B cell (primary cell): Measurements from ENCODE around the gene SLC25A21. TPM values are rescaled to one million over a fixed set of nuclear protein-coding genes. Genes with fewer than 3 reads are reported as not detected.

Experiments
- ATAC-seq: fragments of 200-7000 bp; cut with Tn5 transposase; one replicate; pipeline ENCODE4 v1.10.0; 2021; ENCODE audit warnings: low read depth, mild to moderate bottlenecking, moderate number of reproducible peaks, moderate library complexity
- CTCF ChIA-PET: fragments of 350-600 bp; sonication (Branson Sonifier 250); formaldehyde crosslinking; loops from one replicate; lab custom pipeline; 2021; ENCODE audit warnings: antibody characterized with exemption, inconsistent platforms; lab: Charles Lee
- POLR2A ChIA-PET: fragments of 350-600 bp; sonication (Branson Sonifier 250); formaldehyde crosslinking; loops from one replicate; lab custom pipeline; 2021; ENCODE audit warnings: antibody characterized with exemption; lab: Charles Lee
- DNase-seq: peaks from one replicate; pipeline ENCODE4 v3.0.0; 2013
- H2AFZ ChIP-seq: 2 replicates; pipeline ENCODE4 v1.6.1; 2012; ENCODE audit warnings: mild to moderate bottlenecking, low read depth, low read length; ENCODE audit not compliant: insufficient read depth, poor library complexity, severe bottlenecking
- H3K27ac ChIP-seq, 2 donors: 1 replicate in 1 of 2; 2 replicates in 1 of 2; pipeline ENCODE4 v1.5.1; 2012 to 2013; ENCODE audit warnings: low read length in 2 of 2, mild to moderate bottlenecking in 2 of 2, moderate library complexity in 1 of 2
- H3K27me3 ChIP-seq, 4 experiments: fragments of 200-600 bp in 1 of 4; sonication (generic) in 1 of 4; replicated peaks in 1 of 4; 1 replicate in 2 of 4; 2 replicates in 2 of 4; pipeline versions ENCODE4 v1.6.1 to v1.7.0; 2013 to 2016; ENCODE audit warnings: low read length in 3 of 4, mild to moderate bottlenecking in 2 of 4, mixed read lengths in 1 of 4, moderate library complexity in 1 of 4; ENCODE audit not compliant: insufficient read depth in 4 of 4, control insufficient read depth in 3 of 4; ENCODE audit errors: control extremely low read depth in 1 of 4
- H3K36me3 ChIP-seq, 2 experiments: replicated peaks in 1 of 2; 1 replicate in 1 of 2; 2 replicates in 1 of 2; pipeline versions ENCODE4 v1.6.1 to v1.7.1; 2013; ENCODE audit warnings: low read length in 1 of 2; ENCODE audit not compliant: insufficient read depth in 2 of 2, control insufficient read depth in 1 of 2; ENCODE audit errors: control extremely low read depth in 1 of 2, extremely low read depth in 1 of 2
- H3K4me1 ChIP-seq, 2 donors: fragments of 200-600 bp in 1 of 2; sonication (generic) in 1 of 2; 1 replicate in 1 of 2; 2 replicates in 1 of 2; pipeline versions ENCODE4 v1.5.1 to v1.6.1; 2013 to 2017; ENCODE audit warnings: low read length in 2 of 2; ENCODE audit not compliant: control insufficient read depth in 2 of 2, insufficient read depth in 2 of 2
- H3K4me2 ChIP-seq: replicated peaks from 2 replicates; pipeline ENCODE3; 2012; ENCODE audit warnings: mild to moderate bottlenecking, low read depth, low read length; ENCODE audit not compliant: poor library complexity, severe bottlenecking
- H3K4me3 ChIP-seq, 5 experiments: fragments of 200-600 bp in 1 of 5; sonication (generic) in 1 of 5; 1 replicate in 3 of 5; 2 replicates in 2 of 5; pipeline versions ENCODE4 v1.5.1 to v1.7.0; 2011 to 2016; ENCODE audit warnings: low read length in 4 of 5, mild to moderate bottlenecking in 4 of 5, low read depth in 2 of 5, control low read depth in 1 of 5, moderate library complexity in 1 of 5; ENCODE audit not compliant: insufficient read depth in 1 of 5; ENCODE audit errors: control extremely low read depth in 1 of 5, extremely low read depth in 1 of 5
- H3K79me2 ChIP-seq: fragments of 200-600 bp; sonication (generic); one replicate; pipeline ENCODE4 v1.6.0; 2016; ENCODE audit warnings: low read length; ENCODE audit not compliant: control insufficient read depth, insufficient read depth
- H3K9ac ChIP-seq: fragments of 200-600 bp; sonication (generic); 2 replicates; pipeline ENCODE4 v1.6.1; 2017; ENCODE audit warnings: mild to moderate bottlenecking, low read length, moderate library complexity
- H3K9me3 ChIP-seq, 3 donors: one replicate each; pipeline versions ENCODE4 v1.6.1 to v1.7.1; 2013; ENCODE audit warnings: low read length in 2 of 3; ENCODE audit not compliant: control insufficient read depth in 2 of 3, insufficient read depth in 1 of 3; ENCODE audit errors: control extremely low read depth in 1 of 3
- H4K20me1 ChIP-seq: 2 replicates; pipeline ENCODE4 v1.6.0; 2012; ENCODE audit warnings: mild to moderate bottlenecking, low read length; ENCODE audit not compliant: insufficient read depth, control insufficient read depth, poor library complexity, severe bottlenecking
- H3K27ac Mint-ChIP-seq: one replicate; pipeline ENCODE4 v1.8.0; 2021; ENCODE audit warnings: mixed read lengths
- H3K27me3 Mint-ChIP-seq: one replicate; pipeline ENCODE4 v1.8.0; 2021; ENCODE audit warnings: mixed read lengths
- H3K4me1 Mint-ChIP-seq: one replicate; pipeline ENCODE4 v1.8.0; 2021; ENCODE audit warnings: mixed read lengths
- H3K4me3 Mint-ChIP-seq: one replicate; pipeline ENCODE4 v1.8.0; 2021; ENCODE audit warnings: mixed read lengths
- H3K9me3 Mint-ChIP-seq: one replicate; pipeline ENCODE4 v1.8.0; 2022; ENCODE audit warnings: mixed read lengths; ENCODE audit not compliant: insufficient read depth
- EZH2 ChIP-seq: IDR thresholded peaks from 2 replicates; pipeline ENCODE4 v1.6.1; 2012; ENCODE audit warnings: borderline replicate concordance, low read depth, mild to moderate bottlenecking, moderate library complexity, low read length; ENCODE audit not compliant: insufficient read depth, poor library complexity, severe bottlenecking
- WGBS: methylation state at CpG from one replicate; pipeline ENCODE4 v1.1.5; 2013; ENCODE audit warnings: missing lambda C conversion rate; ENCODE audit not compliant: insufficient coverage; 5-methylcytosine and 5-hydroxymethylcytosine counted together
- intact Hi-C: fragments of 100-400 bp; cut with micrococcal nuclease; formaldehyde crosslinking; loops from one replicate; pipeline ENCODE4 v1.10.0; 2022
- polyA plus RNA-seq: library from polyadenylated mRNA; depleted of rRNA; stranded (reverse); fragments of >200 nt; gene quantifications from 2 replicates; pipeline ENCODE4 v1.2.3, GENCODE V29; 2012
- total RNA-seq, 2 donors: library from RNA; stranded (reverse); fragments of 120-200 nt in 1 of 2; gene quantifications; 1 replicate in 1 of 2; 2 replicates in 1 of 2; pipeline versions ENCODE4 v1.2.3 to v1.2.4, GENCODE V29; 2013 to 2022
- TF ChIP-seq, protein P1 (sequence below): fragments of 200-600 bp; IDR thresholded peaks from one replicate; pipeline ENCODE4 v1.8.0; 2022; ENCODE audit warnings: antibody characterized with exemption, mild to moderate bottlenecking

Gene SLC25A21
- total and polyA plus RNA-seq, 2 donors (not counting 1 experiment from before 2014, with no cell fraction given) = not detected

DNA sequence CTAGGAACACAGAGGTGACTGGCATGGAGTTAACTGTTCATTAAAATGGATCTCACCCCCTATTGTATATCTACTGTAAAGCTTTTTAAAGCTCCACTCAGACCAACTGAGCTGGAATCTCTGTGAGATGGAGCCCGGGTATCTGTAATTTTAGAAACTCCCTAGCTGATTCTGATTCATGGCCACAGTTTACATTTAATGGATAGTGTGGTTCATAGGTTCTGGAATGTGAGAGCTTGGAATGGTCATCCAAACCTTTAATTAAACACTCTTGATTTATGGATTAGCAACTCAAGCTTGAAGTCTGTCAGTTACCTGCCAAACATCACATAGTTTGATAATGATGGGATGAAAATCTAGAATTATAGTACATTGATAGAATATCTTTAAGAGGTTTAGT is 183.8 kb downstream of the SLC25A21 start:
- H4K20me1 ChIP-seq = no peaks in the 10 kb centered on the region
- DNase-seq (no peak), ATAC-seq (no peak)
- no peaks in the 10 kb centered on the region for H3K27me3 ChIP-seq
- intact Hi-C loops = no loop called here
- H3K27ac ChIP-seq = no peak overlapping the region
- Mint-ChIP-seq H3K4me1 (no peaks in the 10 kb centered on the region), H3K27me3 (no peaks in the 10 kb centered on the region), H3K4me3 (no peak overlapping the region), H3K27ac (no peak overlapping the region), H3K9me3 (no peaks in the 10 kb centered on the region)
- no peaks in the 10 kb centered on the region for H3K9me3 ChIP-seq
- no peak overlapping the region for H2AFZ ChIP-seq
- H3K4me2 ChIP-seq = no peak overlapping the region
- no peaks in the 10 kb centered on the region for H3K4me1 ChIP-seq
- TF ChIP-seq EZH2 = no peak
- TF ChIP-seq, protein P1, sequence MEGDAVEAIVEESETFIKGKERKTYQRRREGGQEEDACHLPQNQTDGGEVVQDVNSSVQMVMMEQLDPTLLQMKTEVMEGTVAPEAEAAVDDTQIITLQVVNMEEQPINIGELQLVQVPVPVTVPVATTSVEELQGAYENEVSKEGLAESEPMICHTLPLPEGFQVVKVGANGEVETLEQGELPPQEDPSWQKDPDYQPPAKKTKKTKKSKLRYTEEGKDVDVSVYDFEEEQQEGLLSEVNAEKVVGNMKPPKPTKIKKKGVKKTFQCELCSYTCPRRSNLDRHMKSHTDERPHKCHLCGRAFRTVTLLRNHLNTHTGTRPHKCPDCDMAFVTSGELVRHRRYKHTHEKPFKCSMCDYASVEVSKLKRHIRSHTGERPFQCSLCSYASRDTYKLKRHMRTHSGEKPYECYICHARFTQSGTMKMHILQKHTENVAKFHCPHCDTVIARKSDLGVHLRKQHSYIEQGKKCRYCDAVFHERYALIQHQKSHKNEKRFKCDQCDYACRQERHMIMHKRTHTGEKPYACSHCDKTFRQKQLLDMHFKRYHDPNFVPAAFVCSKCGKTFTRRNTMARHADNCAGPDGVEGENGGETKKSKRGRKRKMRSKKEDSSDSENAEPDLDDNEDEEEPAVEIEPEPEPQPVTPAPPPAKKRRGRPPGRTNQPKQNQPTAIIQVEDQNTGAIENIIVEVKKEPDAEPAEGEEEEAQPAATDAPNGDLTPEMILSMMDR = no peak
- no CpG with 5 or more reads among the region's 1 CpG for WGBS
- no peak overlapping the region for H3K4me3 ChIP-seq
- H3K9ac ChIP-seq = no peak overlapping the region
- no peaks in the 10 kb centered on the region for H3K36me3 ChIP-seq
- POLR2A ChIA-PET = no interaction called here
- H3K79me2 ChIP-seq = no peaks in the 10 kb centered on the region
- CTCF ChIA-PET = no interaction called here

DNA sequence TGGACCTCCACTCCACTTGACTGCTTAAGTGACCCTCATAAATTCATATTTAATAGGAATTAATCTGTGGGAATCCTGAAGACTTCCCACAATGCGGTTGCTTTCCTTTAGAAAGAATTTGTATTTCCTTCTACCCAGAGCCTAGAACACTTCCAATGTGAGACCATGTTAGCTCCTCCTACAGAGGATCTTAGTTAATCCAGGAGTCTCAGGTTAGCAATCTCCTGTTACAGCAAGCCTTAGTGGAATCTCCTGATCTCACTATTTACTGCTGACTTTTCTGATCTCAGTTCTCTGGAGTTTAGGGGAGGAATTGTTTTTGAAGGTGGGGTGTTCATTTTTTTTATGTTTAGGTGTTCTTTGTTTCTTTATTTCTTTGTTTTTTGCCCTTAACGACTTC is 186.0 kb downstream of the SLC25A21 start:
- Histone ChIP-seq H3K4me1 (no peaks in the 10 kb centered on the region), H3K9ac (no peak overlapping the region), H3K36me3 (no peaks in the 10 kb centered on the region), H4K20me1 (no peaks in the 10 kb centered on the region), H3K27me3 (no peaks in the 10 kb centered on the region), H3K9me3 (no peaks in the 10 kb centered on the region), H3K79me2 (no peaks in the 10 kb centered on the region), H3K4me2 (no peak overlapping the region), H3K4me3 (no peak overlapping the region), H3K27ac (no peak overlapping the region), H2AFZ (no peak overlapping the region)
- WGBS = 100% methylated on average over 1 of the region's 2 CpGs
- H3K9me3 Mint-ChIP-seq = no peaks in the 10 kb centered on the region
- H3K4me3 Mint-ChIP-seq = no peak overlapping the region
- CTCF ChIA-PET = no interaction called here
- POLR2A ChIA-PET = no interaction called here
- intact Hi-C loops = no loop called here
- TF ChIP-seq, protein P1 = no peak
- TF ChIP-seq EZH2 = no peak
- DNase-seq (no peak), ATAC-seq (no peak)
- no peaks in the 10 kb centered on the region for H3K4me1 Mint-ChIP-seq
- no peak overlapping the region for H3K27ac Mint-ChIP-seq
- no peaks in the 10 kb centered on the region for H3K27me3 Mint-ChIP-seq
